Suppressor macrophage treated with lipopolysaccharide for 1 hour (primary cell): ENCODE measurements around the gene PLA2G4A.

Experiments
- DNase-seq, 3 donors: peaks; one replicate each; pipeline ENCODE4 v3.0.0-alpha.2; 2020 to 2022

The PLA2G4A gene

GRCh38 chr1:186978596-186979556 lies 150.1 kb downstream of the PLA2G4A start:
- peak; percentile 72 to 95 (median 79) for DNase-seq

DNA sequence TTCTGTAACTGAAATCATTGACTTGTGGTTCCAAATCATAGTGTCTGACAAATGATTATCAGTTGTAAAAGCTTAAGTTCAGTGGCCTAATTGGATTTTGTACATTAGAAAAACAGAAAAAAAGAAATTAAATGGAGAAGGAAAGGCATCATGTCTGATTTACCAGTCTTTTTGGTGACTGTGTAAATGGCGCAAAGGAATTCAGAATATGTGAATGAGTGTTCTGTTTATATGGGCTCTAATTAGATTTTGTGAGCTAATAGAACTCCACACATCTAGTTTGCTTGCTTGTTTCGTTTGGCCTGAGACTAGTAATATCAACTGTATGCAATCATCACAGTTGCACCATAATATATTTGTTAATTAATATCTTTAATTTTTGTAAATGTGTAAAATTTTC lies 151.7 kb downstream of the PLA2G4A start:
- no peak for DNase-seq

- no peak for DNase-seq
Observed at GRCh38 chr1:186982116-186982515, 153.4 kb downstream of the PLA2G4A start.

- DNase-seq, result peak; percentile 34 to 70 (median 45)
Observed at GRCh38 chr1:186983327-186983726, 154.6 kb downstream of the PLA2G4A start.

GRCh38 chr1:186984959-186985358 lies 156.2 kb downstream of the PLA2G4A start:
- DNase-seq, result no peak

GRCh38 chr1:186985889-186986491 lies 157.2 kb downstream of the PLA2G4A start:
- DNase-seq, result peak; percentile 67 to 86 (median 83)

DNA sequence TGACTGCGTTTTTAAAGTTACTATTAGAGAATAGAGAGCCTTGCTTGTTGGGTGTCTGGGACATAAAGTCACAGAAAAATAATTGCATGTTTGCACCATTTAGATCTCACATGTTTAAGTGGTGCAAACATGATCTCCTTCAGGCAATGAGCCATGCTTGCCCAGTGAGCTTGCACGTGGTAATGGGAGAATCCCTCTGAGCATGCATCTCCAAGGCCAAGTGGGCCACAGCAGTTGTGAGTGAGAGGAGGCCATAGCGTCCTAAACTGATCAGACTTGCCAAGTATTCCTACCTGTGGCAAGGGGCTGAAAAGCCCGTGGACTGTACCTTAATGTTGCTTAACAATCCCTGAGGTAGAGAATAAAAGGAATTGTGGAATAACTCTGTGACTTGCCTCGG lies 158.3 kb downstream of the PLA2G4A start:
- DNase-seq, result no peak

DNA sequence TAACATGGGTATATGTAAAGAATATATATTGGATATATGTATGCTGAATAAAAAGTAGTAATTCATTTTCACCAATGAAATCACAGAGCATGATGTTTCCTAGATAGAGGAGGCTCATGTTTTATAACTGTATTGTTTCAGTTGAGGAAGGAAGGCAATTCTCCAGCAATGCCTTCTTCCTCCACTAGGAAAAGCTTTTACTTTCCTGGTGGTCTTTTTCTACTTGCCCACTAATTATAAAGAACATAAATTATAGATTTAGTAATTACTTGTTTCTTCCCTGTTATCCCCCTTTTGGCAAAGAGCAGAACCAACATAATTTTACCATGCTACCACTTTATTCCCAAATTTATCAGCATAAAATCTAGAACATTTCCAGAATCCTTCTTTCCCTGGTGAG lies 159.0 kb downstream of the PLA2G4A start:
- no peak for DNase-seq

DNA sequence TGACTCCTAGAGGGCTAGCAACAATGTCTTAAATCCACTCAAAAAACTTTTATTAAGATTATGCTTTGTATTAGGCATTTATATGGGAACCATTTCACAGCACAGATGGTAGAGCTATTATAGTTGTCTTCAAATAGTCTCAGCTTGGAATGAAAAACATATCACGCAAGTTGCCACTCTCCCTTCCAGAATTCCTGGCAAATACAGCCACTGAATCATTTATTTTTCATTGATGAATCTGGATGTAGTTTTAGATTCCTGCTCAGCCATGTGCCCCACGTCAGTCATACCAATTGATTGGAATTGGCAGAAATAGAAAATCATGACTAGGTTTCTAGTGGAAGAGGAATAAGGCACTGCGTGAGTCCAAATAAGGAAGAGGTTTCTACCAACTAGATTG lies 165.2 kb downstream of the PLA2G4A start:
- DNase-seq, result peak in 1 of 3 donors; percentile 14

DNA sequence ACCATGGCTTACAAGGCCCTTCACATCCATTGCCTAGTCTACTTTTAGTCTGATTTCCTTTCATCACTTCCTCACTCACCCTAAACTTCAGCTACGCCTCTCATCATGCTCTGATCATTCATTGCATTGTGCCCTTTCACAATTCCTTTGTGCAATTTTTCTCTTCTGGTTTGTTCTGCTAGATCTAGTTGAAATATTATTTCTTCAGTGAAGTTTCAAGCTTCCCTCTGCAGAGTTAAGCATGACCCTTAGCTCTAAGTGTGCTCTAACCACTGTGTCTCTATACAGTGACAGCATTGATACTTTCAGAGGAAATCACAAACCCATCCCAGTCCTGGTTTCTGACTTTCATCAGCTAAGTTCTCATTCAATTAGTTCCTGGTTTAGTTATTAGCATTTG lies 166.1 kb downstream of the PLA2G4A start:
- DNase-seq, result peak; percentile 41 to 72 (median 70)

DNA sequence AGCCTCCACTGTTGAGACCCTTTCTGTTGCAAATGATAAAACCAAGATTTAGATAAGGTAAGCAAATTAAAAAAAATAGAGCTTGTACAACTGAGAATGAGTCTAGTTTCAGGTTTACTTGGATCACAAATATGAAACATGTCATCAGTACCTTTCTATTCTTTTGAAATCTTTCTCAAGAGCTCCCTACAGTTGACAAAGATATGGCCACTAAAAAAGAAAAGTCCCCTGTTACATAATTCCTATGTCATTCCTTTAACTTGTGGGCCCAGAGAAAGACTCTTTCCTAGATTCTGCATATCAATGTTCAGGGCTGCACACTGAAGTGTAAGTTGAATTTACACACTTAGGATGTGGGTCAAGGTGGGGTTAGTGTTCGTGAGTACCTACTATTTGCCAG lies 168.1 kb downstream of the PLA2G4A start:
- peak; percentile 10 to 51 (median 46) for DNase-seq

DNA sequence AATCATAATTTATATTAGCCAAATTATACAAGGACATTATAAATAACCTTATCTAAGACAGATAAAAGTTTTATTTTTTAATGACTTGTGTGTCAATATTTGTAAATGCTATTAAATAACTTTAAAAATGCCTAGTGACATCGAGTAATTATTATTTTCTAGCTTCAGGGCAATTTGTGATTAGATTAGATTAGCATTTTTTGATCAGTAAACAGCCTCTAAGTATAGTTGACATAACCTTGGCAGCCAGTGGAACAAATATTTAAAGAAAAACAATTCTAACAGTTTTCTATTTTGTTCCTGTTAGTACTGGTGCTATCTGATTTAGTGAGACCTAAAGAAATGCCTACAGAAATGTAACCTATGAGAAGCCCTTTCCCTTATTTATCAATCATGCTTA lies 169.1 kb downstream of the PLA2G4A start:
- no peak for DNase-seq

GRCh38 chr1:186999506-186999905 lies 170.8 kb downstream of the PLA2G4A start:
- DNase-seq, result no peak

- peak; percentile 78 to 93 (median 92) for DNase-seq
Observed at GRCh38 chr1:187001198-187001889, 172.6 kb downstream of the PLA2G4A start.

GRCh38 chr1:187003353-187003752 lies 174.6 kb downstream of the PLA2G4A start:
- DNase-seq, result no peak

DNA sequence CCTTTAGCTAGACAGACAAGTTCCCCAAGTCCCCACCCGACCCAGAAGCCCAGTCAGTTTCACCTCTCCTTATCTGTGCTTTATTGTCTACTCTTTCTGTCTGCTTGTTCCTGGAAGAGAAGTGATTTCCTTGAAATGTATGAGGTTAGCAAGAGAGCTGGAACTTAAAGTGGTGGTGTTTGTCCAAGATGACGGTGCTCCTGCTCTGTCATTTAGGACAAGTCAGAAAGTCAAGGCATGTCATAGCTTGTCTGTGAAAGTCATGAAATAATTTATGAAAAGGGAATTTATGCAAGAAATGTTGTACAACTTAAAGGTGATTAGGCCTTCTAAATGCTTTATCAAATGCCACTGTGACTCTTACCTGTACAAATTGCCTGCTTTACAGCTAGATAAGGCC lies 178.1 kb downstream of the PLA2G4A start:
- no peak for DNase-seq

GRCh38 chr1:187009320-187009719 lies 180.6 kb downstream of the PLA2G4A start:
- no peak for DNase-seq

- no peak for DNase-seq
Observed at GRCh38 chr1:187010571-187011309, 182.0 kb downstream of the PLA2G4A start.

- no peak for DNase-seq
Observed at GRCh38 chr1:187013582-187014200, 184.9 kb downstream of the PLA2G4A start.

DNA sequence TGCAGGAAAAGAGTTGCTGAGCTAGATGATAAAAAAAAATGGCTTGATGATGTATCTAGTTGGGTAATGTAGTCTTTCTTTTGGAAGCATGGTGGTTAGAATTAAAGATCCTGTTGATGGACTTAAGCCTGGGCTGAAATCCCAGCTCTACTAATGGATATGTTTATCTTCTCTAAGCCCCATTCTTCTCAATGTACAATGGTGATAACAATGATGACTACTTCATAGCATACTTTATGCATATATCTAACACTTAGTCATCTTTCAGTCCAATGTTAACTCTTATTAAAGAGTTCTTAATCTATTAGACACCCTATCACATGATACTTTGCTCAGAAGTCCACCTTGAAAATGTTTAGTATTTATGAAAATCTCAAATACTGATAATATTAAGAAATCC lies 189.5 kb downstream of the PLA2G4A start:
- DNase-seq, result peak in 1 of 3 donors; percentile 1

DNA sequence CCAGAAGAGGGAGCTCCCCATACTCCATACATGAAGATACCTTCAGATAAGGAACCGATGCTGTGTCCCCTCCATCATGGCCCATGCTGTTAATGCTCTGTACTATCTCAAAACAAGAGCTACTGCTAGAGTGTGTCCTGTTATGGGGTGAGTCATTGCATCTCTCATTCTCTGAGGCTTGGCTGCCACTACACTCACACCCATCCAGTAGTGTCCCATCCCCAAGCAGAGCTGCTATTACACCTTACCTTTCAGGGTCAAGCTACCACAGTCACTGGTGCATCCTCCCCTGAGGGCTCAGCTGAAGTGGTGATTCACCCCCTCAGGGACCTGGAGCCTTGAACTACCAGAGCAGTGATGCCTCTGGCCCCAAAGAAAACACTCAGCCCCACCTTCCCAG lies 198.5 kb downstream of the PLA2G4A start:
- DNase-seq, result no peak

GRCh38 chr1:187032316-187032981 lies 203.7 kb downstream of the PLA2G4A start:
- no peak for DNase-seq
